H1 (cell line): Measurements from ENCODE around the gene KRTAP10-3. TPM values are rescaled to one million over a fixed set of nuclear protein-coding genes. Genes with fewer than 3 reads are reported as not detected.

Experiments
- CTCF ChIA-PET: fragments of 300-600 bp; sonication (Branson Sonifier 250); formaldehyde crosslinking; loops from one replicate; lab custom pipeline; 2021; ENCODE audit not compliant: partially characterized antibody; lab: Charles Lee
- POLR2A ChIA-PET: fragments of 300-600 bp; sonication (Branson Sonifier 250); formaldehyde crosslinking; loops from one replicate; lab custom pipeline; 2021; ENCODE audit warnings: inconsistent platforms; ENCODE audit not compliant: partially characterized antibody; lab: Charles Lee
- DNase-seq, 2 experiments: peaks; one replicate each; pipeline versions ENCODE4 v3.0.0 to v3.0.0-alpha.2; 2010 to 2022; ENCODE audit warnings: low spot score in 2 of 2, low read depth in 1 of 2, mixed read lengths in 1 of 2
- FAIRE-seq: peaks from 2 replicates; lab custom pipeline; 2011; peaks lifted over from hg19 to GRCh38; lab: Jason Lieb, UNC
- H2AFZ ChIP-seq: 2 replicates; pipeline ENCODE4 v1.8.1; 2012; ENCODE audit warnings: low read length, inconsistent platforms
- H2AK5ac ChIP-seq: 2 replicates; pipeline ENCODE4 v1.6.1; 2013; ENCODE audit warnings: low read depth, low read length
- H2BK120ac ChIP-seq: replicated peaks from 2 replicates; pipeline ENCODE3; 2013; ENCODE audit warnings: low read depth, low read length, inconsistent platforms
- H2BK12ac ChIP-seq: 2 replicates; pipeline ENCODE4 v1.6.1; 2013; ENCODE audit warnings: low read depth, low read length
- H2BK15ac ChIP-seq: 2 replicates; pipeline ENCODE4 v1.6.1; 2013; ENCODE audit warnings: low read length
- H2BK20ac ChIP-seq: 2 replicates; pipeline ENCODE4 v1.6.1; 2013; ENCODE audit warnings: low read length
- H2BK5ac ChIP-seq: 2 replicates; pipeline ENCODE4 v1.6.1; 2013; ENCODE audit warnings: low read depth, low read length
- H3K14ac ChIP-seq: 2 replicates; pipeline ENCODE4 v1.6.1; 2013; ENCODE audit warnings: inconsistent platforms; ENCODE audit not compliant: insufficient read length
- H3K18ac ChIP-seq: 2 replicates; pipeline ENCODE4 v1.6.1; 2013; ENCODE audit warnings: low read length; ENCODE audit errors: extremely low read depth
- H3K23ac ChIP-seq: 2 replicates; pipeline ENCODE4 v1.6.1; 2013; ENCODE audit warnings: inconsistent platforms; ENCODE audit not compliant: insufficient read length
- H3K23me2 ChIP-seq: 2 replicates; pipeline ENCODE4 v1.6.1; 2013; ENCODE audit warnings: low read depth, low read length
- H3K27ac ChIP-seq: 2 replicates; pipeline ENCODE4 v1.6.1; 2011; ENCODE audit warnings: low read depth, low read length, inconsistent platforms
- H3K27me3 ChIP-seq, 4 experiments: replicated peaks in 1 of 4; 1 replicate in 1 of 4; 2 replicates in 3 of 4; pipeline versions ENCODE4 v1.6.1 to v1.8.1; 2011 to 2013; ENCODE audit warnings: low read length in 3 of 4, mild to moderate bottlenecking in 3 of 4, inconsistent platforms in 2 of 4, mixed read lengths in 2 of 4, moderate library complexity in 1 of 4; ENCODE audit not compliant: control insufficient read depth in 3 of 4, insufficient read depth in 3 of 4; ENCODE audit errors: extremely low read depth in 1 of 4
- H3K36me3 ChIP-seq, 4 experiments: 2 replicates each; pipeline versions ENCODE4 v1.6.1 to v1.8.1; 2011 to 2013; ENCODE audit warnings: mild to moderate bottlenecking in 4 of 4, low read length in 3 of 4, moderate library complexity in 2 of 4, control low read depth in 1 of 4, inconsistent platforms in 1 of 4; ENCODE audit not compliant: insufficient read depth in 4 of 4, control insufficient read depth in 2 of 4
- H3K4ac ChIP-seq: replicated peaks from 2 replicates; pipeline ENCODE3; 2013; ENCODE audit warnings: low read length, low read depth, mixed read lengths, inconsistent platforms; ENCODE audit not compliant: insufficient read length
- H3K4me1 ChIP-seq, 4 experiments: replicated peaks in 1 of 4; 1 replicate in 1 of 4; 2 replicates in 3 of 4; pipeline versions ENCODE4 v1.6.1 to v1.8.1; 2011 to 2013; ENCODE audit warnings: low read length in 3 of 4, inconsistent platforms in 2 of 4, mixed read lengths in 1 of 4; ENCODE audit not compliant: insufficient read depth in 4 of 4, control insufficient read depth in 3 of 4
- H3K4me2 ChIP-seq, 2 experiments: 2 replicates each; pipeline versions ENCODE4 v1.6.1 to v1.8.1; 2011 to 2013; ENCODE audit warnings: low read depth in 2 of 2, low read length in 2 of 2, control low read depth in 1 of 2, inconsistent platforms in 1 of 2, mild to moderate bottlenecking in 1 of 2; ENCODE audit not compliant: insufficient read depth in 1 of 2
- H3K4me3 ChIP-seq, 4 experiments: fragments of 200-600, 300-600 bp in 1 of 4; sonication (generic), shearing (Covaris generic), sonication (Bioruptor Twin) in 1 of 4; 2 replicates each; pipeline versions ENCODE4 v1.5.1 to v1.8.1; 2011 to 2016; ENCODE audit warnings: low read length in 4 of 4, low read depth in 3 of 4, control low read depth in 2 of 4, inconsistent platforms in 2 of 4, mild to moderate bottlenecking in 2 of 4, mixed read lengths in 1 of 4, moderate library complexity in 1 of 4; ENCODE audit not compliant: insufficient read depth in 2 of 4; ENCODE audit errors: extremely low read depth in 1 of 4
- H3K56ac ChIP-seq: replicated peaks from 2 replicates; pipeline ENCODE3; 2013; ENCODE audit warnings: low read depth, mild to moderate bottlenecking, mixed read lengths, low read length, inconsistent platforms; ENCODE audit not compliant: insufficient read length
- H3K79me1 ChIP-seq: 2 replicates; pipeline ENCODE4 v1.6.1; 2013; ENCODE audit warnings: low read depth, low read length, control low read depth
- H3K79me2 ChIP-seq, 2 experiments: 2 replicates each; pipeline versions ENCODE4 v1.6.1 to v1.8.1; 2012 to 2013; ENCODE audit warnings: low read length in 2 of 2, mild to moderate bottlenecking in 2 of 2, inconsistent platforms in 1 of 2; ENCODE audit not compliant: insufficient read depth in 2 of 2, control insufficient read depth in 1 of 2
- H3K9ac ChIP-seq, 4 experiments: replicated peaks in 1 of 4; 1 replicate in 1 of 4; 2 replicates in 3 of 4; pipeline versions ENCODE4 v1.6.1 to v1.8.1; 2011 to 2013; ENCODE audit warnings: low read depth in 3 of 4, low read length in 3 of 4, control low read depth in 2 of 4, mild to moderate bottlenecking in 2 of 4, moderate library complexity in 2 of 4, inconsistent platforms in 1 of 4; ENCODE audit errors: extremely low read depth in 1 of 4
- H3K9me3 ChIP-seq, 2 experiments: 2 replicates each; pipeline versions ENCODE4 v1.6.1 to v1.8.1; 2012 to 2013; ENCODE audit warnings: mild to moderate bottlenecking in 2 of 2, moderate library complexity in 2 of 2, control low read depth in 1 of 2, inconsistent platforms in 1 of 2, low read depth in 1 of 2, low read length in 1 of 2, mixed read lengths in 1 of 2; ENCODE audit not compliant: insufficient read depth in 2 of 2
- H4K20me1 ChIP-seq, 2 experiments: replicated peaks in 1 of 2; 2 replicates each; pipeline versions ENCODE3 to v1.8.1; 2011 to 2013; ENCODE audit warnings: inconsistent platforms in 2 of 2, low read length in 2 of 2, mild to moderate bottlenecking in 1 of 2; ENCODE audit not compliant: insufficient read depth in 2 of 2, control insufficient read depth in 1 of 2
- H4K5ac ChIP-seq: 2 replicates; pipeline ENCODE4 v1.6.1; 2013; ENCODE audit warnings: low read length, low read depth, mixed read lengths, inconsistent platforms; ENCODE audit not compliant: insufficient read length
- H4K8ac ChIP-seq: 2 replicates; pipeline ENCODE4 v1.8.0; 2013; ENCODE audit warnings: mild to moderate bottlenecking, moderate library complexity, low read length, inconsistent platforms; ENCODE audit not compliant: insufficient read depth; ENCODE audit errors: extremely low read depth
- H4K91ac ChIP-seq: replicated peaks from 2 replicates; pipeline ENCODE3; 2013; ENCODE audit warnings: low read length, mixed read lengths, inconsistent platforms; ENCODE audit not compliant: insufficient read length
- EP300 ChIP-seq, 2 experiments: IDR thresholded peaks; 1 replicate in 1 of 2; 2 replicates in 1 of 2; pipeline ENCODE4 v1.6.1; 2011 to 2012; ENCODE audit warnings: low read depth in 2 of 2, low read length in 2 of 2, mild to moderate bottlenecking in 2 of 2, borderline replicate concordance in 1 of 2, inconsistent platforms in 1 of 2, moderate library complexity in 1 of 2
- SIN3A ChIP-seq, 2 experiments: IDR thresholded peaks in 1 of 2; conservative IDR thresholded peaks in 1 of 2; 2 replicates each; pipeline ENCODE4 v1.6.1; 2011 to 2012; ENCODE audit warnings: low read length in 2 of 2, improper control_type of control experiment in 1 of 2, low read depth in 1 of 2, mild to moderate bottlenecking in 1 of 2
- SRF ChIP-seq: IDR thresholded peaks from 2 replicates; pipeline ENCODE4 v1.6.1; 2011; ENCODE audit warnings: mild to moderate bottlenecking, low read depth, low read length, moderate library complexity
- WGBS, 2 experiments: shearing (Covaris generic) in 1 of 2; methylation state at CpG; one replicate each; pipeline versions ENCODE4 v1.1.6 to v1.1.7; 2013 to 2015; ENCODE audit warnings: low lambda C conversion rate in 2 of 2, mixed read lengths in 2 of 2, inconsistent platforms in 1 of 2, low coverage in 1 of 2, missing lambda C conversion rate in 1 of 2; ENCODE audit not compliant: insufficient replicate concordance in 2 of 2, insufficient coverage in 1 of 2, insufficient read length in 1 of 2; ENCODE audit errors: extremely low coverage in 1 of 2, missing lambda C conversion rate in 1 of 2; 5-methylcytosine and 5-hydroxymethylcytosine counted together
- polyA plus RNA-seq, 7 experiments: library from polyadenylated mRNA; depleted of rRNA in 3 of 7; stranded (reverse) in 5 of 7; unstranded in 2 of 7; fragments of >200 nt in 5 of 7; fragments of 200-250 nt in 2 of 7; gene quantifications; 1 replicate in 5 of 7; 2 replicates in 1 of 7; 4 replicates in 1 of 7; pipeline versions ENCODE4 v1.2.1 to v1.2.3, GENCODE V29; 2011 to 2013; ENCODE audit warnings: missing spikeins in 2 of 7, mixed read lengths in 2 of 7
- total RNA-seq: library from RNA; stranded (reverse); fragmentation: NEBNext Ultra II Directional; extraction: Animal tissue kit (Norgen Biotek cat#: 25700); gene quantifications from 2 replicates; pipeline ENCODE4 v1.2.1, GENCODE V29; 2021

The KRTAP10-3 gene
- total and polyA plus RNA-seq, 2 of the 8 experiments (the other 6 are each of a cell fraction or from before 2014, with no cell fraction given) = not detected

GRCh38 chr21:44537930-44538911, 20.4 kb downstream of the KRTAP10-3 start:
- Histone ChIP-seq H2BK12ac (no peak overlapping the region), H3K36me3 (no peaks in the 10 kb centered on the region), H3K56ac (no peak overlapping the region), H3K79me2 (no peaks in the 10 kb centered on the region), H3K4me1 (peaks cover 0 to 2% (median 0%) of the 10 kb centered on the region in 4 experiments; a peak in 1 of 7 replicates), H3K4me3 (no peak overlapping the region), H4K20me1 (no peaks in the 10 kb centered on the region), H3K23ac (no peak overlapping the region), H3K18ac (no peak overlapping the region), H3K9me3 (0 out of 4 replicates have a peak, but pooled peaks cover 0 to 3% of the 10 kb centered on the region in 2 experiments), H3K27me3 (no peaks in the 10 kb centered on the region), H3K23me2 (no peaks in the 10 kb centered on the region), H3K79me1 (no peaks in the 10 kb centered on the region), H2BK20ac (no peak overlapping the region), H3K14ac (no peak overlapping the region), H4K91ac (no peak overlapping the region), H2AK5ac (no peak overlapping the region), H3K27ac (no peak overlapping the region), H2BK120ac (no peak overlapping the region), H3K4ac (no peak overlapping the region), H2BK15ac (no peak overlapping the region), H4K8ac (no peak overlapping the region; the same call in 1 of the 2 replicates), H2AFZ (no peak overlapping the region), H4K5ac (no peak overlapping the region), H3K4me2 (no peak overlapping the region), H3K9ac (no peak overlapping the region), H2BK5ac (no peak overlapping the region)
- no peak for FAIRE-seq
- peak in 1 of 2 experiments; percentile 42 for DNase-seq
- ChIA-PET CTCF (interaction anchor here (0.7 to 1.7 kb wide), 6 partner anchors 11 to 353 kb away, joined by 3 to 5 read pairs (median 4); no protein-coding TSS in a partner anchor), POLR2A (interaction anchor here (1.0 kb wide), 2 partner anchors 9 to 39 kb away, joined by 3 to 4 read pairs; no protein-coding TSS in a partner anchor)
- TF ChIP-seq EP300 (IDR thresholded peaks at IDR 0.05; ENCODE audit: borderline replicate concordance in 1 of 2, low read depth in 2 of 2, low read length in 2 of 2) = no peak
- no peak for TF ChIP-seq SIN3A (conservative IDR thresholded peaks at IDR 0.05 in 1 of 2, IDR thresholded peaks at IDR 0.05 in 1 of 2; ENCODE audit: low read depth in 1 of 2, low read length in 2 of 2)
- TF ChIP-seq SRF = no peak
- 91% methylated on average over 30 of the region's 33 CpGs; no CpG with 5 or more reads in 1 of the 2 experiments for WGBS, 2 experiments
